Mammary epithelial cell (primary cell): ENCODE data around the gene CALCOCO1.

Experiments used
- CTCF ChIP-seq, 2 donors: IDR thresholded peaks in 1 of 2; conservative IDR thresholded peaks in 1 of 2; 2 replicates each; pipeline ENCODE4 v1.5.1; 2011 to 2012; ENCODE audit warnings: inconsistent platforms in 2 of 2, low read length in 2 of 2, mild to moderate bottlenecking in 2 of 2, control low read depth in 1 of 2, low read depth in 1 of 2; ENCODE audit not compliant: insufficient read depth in 1 of 2; ENCODE audit errors: extremely low read depth in 1 of 2
- EZH2 ChIP-seq: IDR thresholded peaks from 2 replicates; pipeline ENCODE4 v1.6.1; 2012; ENCODE audit warnings: low read length, inconsistent platforms, borderline replicate concordance

- TF ChIP-seq CTCF (conservative IDR thresholded peaks at IDR 0.05 in 1 of 2, IDR thresholded peaks at IDR 0.05 in 1 of 2; ENCODE audit: extremely low read depth in 1 of 2, insufficient read depth in 1 of 2, low read depth in 1 of 2, low read length in 2 of 2) (no peak), EZH2 (no peak)
These were observed 13.2 kb downstream of the CALCOCO1 start for GRCh38 chr12:53714004-53714403.
